ENCODE measurements around the gene ZC3H4. TPM values are rescaled to one million over a fixed set of nuclear protein-coding genes. Genes with fewer than 3 reads are reported as not detected.

ZC3H4 gene
- total RNA-seq, 4 donors from 2014 or later = 11.9 to 26.9 (median 17.5) TPM

GRCh38 chr19:47110521-47111005, 3.0 kb downstream of the ZC3H4 start:
- TF ChIP-seq, protein P1, sequence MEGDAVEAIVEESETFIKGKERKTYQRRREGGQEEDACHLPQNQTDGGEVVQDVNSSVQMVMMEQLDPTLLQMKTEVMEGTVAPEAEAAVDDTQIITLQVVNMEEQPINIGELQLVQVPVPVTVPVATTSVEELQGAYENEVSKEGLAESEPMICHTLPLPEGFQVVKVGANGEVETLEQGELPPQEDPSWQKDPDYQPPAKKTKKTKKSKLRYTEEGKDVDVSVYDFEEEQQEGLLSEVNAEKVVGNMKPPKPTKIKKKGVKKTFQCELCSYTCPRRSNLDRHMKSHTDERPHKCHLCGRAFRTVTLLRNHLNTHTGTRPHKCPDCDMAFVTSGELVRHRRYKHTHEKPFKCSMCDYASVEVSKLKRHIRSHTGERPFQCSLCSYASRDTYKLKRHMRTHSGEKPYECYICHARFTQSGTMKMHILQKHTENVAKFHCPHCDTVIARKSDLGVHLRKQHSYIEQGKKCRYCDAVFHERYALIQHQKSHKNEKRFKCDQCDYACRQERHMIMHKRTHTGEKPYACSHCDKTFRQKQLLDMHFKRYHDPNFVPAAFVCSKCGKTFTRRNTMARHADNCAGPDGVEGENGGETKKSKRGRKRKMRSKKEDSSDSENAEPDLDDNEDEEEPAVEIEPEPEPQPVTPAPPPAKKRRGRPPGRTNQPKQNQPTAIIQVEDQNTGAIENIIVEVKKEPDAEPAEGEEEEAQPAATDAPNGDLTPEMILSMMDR (IDR thresholded peaks at IDR 0.05; ENCODE audit: low read depth) = no peak

GRCh38 chr19:47109541-47110375, 3.8 kb downstream of the ZC3H4 start:
- TF ChIP-seq, protein P1 (IDR thresholded peaks at IDR 0.05; ENCODE audit: low read depth) = no peak

- TF ChIP-seq, protein P1 (IDR thresholded peaks at IDR 0.05; ENCODE audit: low read depth) = no peak
These were observed 4.4 kb downstream of the ZC3H4 start for GRCh38 chr19:47109177-47109540.

GRCh38 chr19:47107953-47108746, 5.4 kb downstream of the ZC3H4 start:
- TF ChIP-seq, protein P1 (IDR thresholded peaks at IDR 0.05; ENCODE audit: low read depth) = no peak

- TF ChIP-seq, protein P1 (IDR thresholded peaks at IDR 0.05; ENCODE audit: low read depth) = no peak
These were observed 6.2 kb downstream of the ZC3H4 start for GRCh38 chr19:47107202-47107952.

DNA sequence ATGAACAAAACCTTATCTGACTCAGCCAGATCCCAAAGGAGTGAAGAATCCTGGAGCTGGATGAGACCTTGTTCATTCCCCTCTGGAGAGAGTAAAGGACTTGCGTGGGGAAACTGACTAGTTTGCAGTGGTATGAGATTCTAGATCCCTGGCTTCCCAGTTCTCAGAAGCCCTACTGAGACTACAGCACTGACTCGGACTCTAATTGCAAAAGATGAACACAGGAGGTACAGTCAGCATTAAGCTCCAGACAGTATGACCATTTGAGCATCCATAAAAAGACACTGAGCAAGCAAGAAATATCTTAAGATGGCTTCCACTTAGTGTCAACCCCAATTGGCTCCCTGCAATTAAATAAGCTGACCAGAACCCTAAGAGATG, 6.8 kb downstream of the ZC3H4 start:
- TF ChIP-seq, protein P1 (IDR thresholded peaks at IDR 0.05; ENCODE audit: low read depth) = no peak

Data from subcutaneous adipose tissue (tissue), 4 donors.